Sigmoid colon (tissue), 7 donors: ENCODE measurements around the gene GRID1. TPM values are rescaled to one million over a fixed set of nuclear protein-coding genes. Genes with fewer than 3 reads are reported as not detected.
A peak's percentile ranks its signal among the peaks of the same experiment; 100 is the strongest.

ENCODE experiments used
- DNase-seq: peaks from one replicate; pipeline ENCODE4 v3.0.0-alpha.2; 2019
- H3K27ac ChIP-seq, 4 donors: fragments of 200-600 bp; sonication (generic); one replicate each; pipeline ENCODE4 v1.5.1; 2016 to 2019; ENCODE audit warnings: mild to moderate bottlenecking in 1 of 4
- H3K27me3 ChIP-seq, 3 donors: fragments of 200-600 bp; sonication (generic); one replicate each; pipeline ENCODE4 v1.5.1; 2019; ENCODE audit warnings: mild to moderate bottlenecking in 1 of 3
- H3K36me3 ChIP-seq, 4 donors: fragments of 200-600 bp; sonication (generic); one replicate each; pipeline ENCODE4 v1.5.1; 2016 to 2019
- H3K4me1 ChIP-seq, 4 donors: fragments of 200-600 bp; sonication (generic); one replicate each; pipeline ENCODE4 v1.5.1; 2017 to 2019
- H3K4me3 ChIP-seq, 4 donors: fragments of 200-600 bp; sonication (generic); one replicate each; pipeline ENCODE4 v1.5.1; 2017 to 2019; ENCODE audit warnings: mild to moderate bottlenecking in 2 of 4, moderate library complexity in 1 of 4
- H3K9me3 ChIP-seq, 4 donors: fragments of 200-600 bp in 3 of 4; sonication (generic) in 3 of 4; one replicate each; pipeline versions ENCODE4 v1.5.1 to v1.6.1; 2013 to 2019
- CTCF ChIP-seq, 4 experiments: fragments of 450-650 bp in 3 of 4; fragments of 200-600 bp in 1 of 4; IDR thresholded peaks; one replicate each; pipeline ENCODE4 v1.5.1; 2016 to 2019; ENCODE audit warnings: antibody characterized with exemption in 4 of 4, mild to moderate bottlenecking in 3 of 4, moderate library complexity in 2 of 4
- EP300 ChIP-seq, 4 donors: sonication (generic); formaldehyde crosslinking; IDR thresholded peaks; one replicate each; pipeline ENCODE4 v1.6.1; 2017; ENCODE audit warnings: antibody characterized with exemption in 4 of 4
- POLR2A ChIP-seq, 2 donors: fragments of 450-650 bp; IDR thresholded peaks; one replicate each; pipeline ENCODE4 v1.6.1; 2016; ENCODE audit warnings: antibody characterized with exemption in 2 of 2, mild to moderate bottlenecking in 2 of 2, moderate library complexity in 2 of 2
- POLR2AphosphoS5 ChIP-seq, 4 donors: sonication (generic); formaldehyde crosslinking; IDR thresholded peaks; one replicate each; pipeline ENCODE4 v1.6.1; 2017; ENCODE audit warnings: antibody characterized with exemption in 4 of 4
- WGBS, 2 donors: extraction: QIAGEN DNeasy Blood & Tissue Kit; methylation state at CpG; one replicate each; pipeline ENCODE4 v1.1.7; 2013; 5-methylcytosine and 5-hydroxymethylcytosine counted together
- intact Hi-C: fragments of 100-400 bp; cut with DNase I; formaldehyde crosslinking; loops from one replicate; pipeline ENCODE4 v1.15.1; 2023
- polyA plus RNA-seq, 3 donors: library from polyadenylated mRNA; stranded (reverse); fragments of 200-250 nt; gene quantifications; one replicate each; pipeline ENCODE4 v1.2.3, GENCODE V29; 2013
- total RNA-seq, 4 donors: library from RNA; depleted of rRNA; stranded (reverse); fragments of >200 nt; gene quantifications; one replicate each; pipeline ENCODE4 v1.1.0, GENCODE V29; 2016
- donor health status: healthy with polysubstance abuse.
- donor health status: Bipolar disorder and iron deficiency.
- donor health status: healthy.

GRID1 gene
- total and polyA plus RNA-seq, 7 donors = 0.66 to 4.7 (median 1.1) TPM; not detected in 2

- H3K36me3 ChIP-seq = no peaks in the 10 kb centered on the region
- DNase-seq = peak; percentile 14
- no peaks in the 10 kb centered on the region for H3K27me3 ChIP-seq
- TF ChIP-seq CTCF (IDR thresholded peaks at IDR 0.05) (no peak), EP300 (IDR thresholded peaks at IDR 0.05) (no peak), POLR2AphosphoS5 (IDR thresholded peaks at IDR 0.05) (no peak), POLR2A (IDR thresholded peaks at IDR 0.05) (no peak)
- no peak overlapping the region for H3K27ac ChIP-seq
- no peak overlapping the region for H3K4me3 ChIP-seq
- intact Hi-C loops = no loop called here
- 47 to 51% methylated on average over 4 of the region's 4 CpGs for WGBS, 2 donors
- no peaks in the 10 kb centered on the region for H3K9me3 ChIP-seq
- no peaks in the 10 kb centered on the region for H3K4me1 ChIP-seq
These were observed 32.0 kb downstream of the GRID1 start for GRCh38 chr10:86334488-86335085.

- Histone ChIP-seq H3K27me3 (no peaks in the 10 kb centered on the region), H3K36me3 (no peaks in the 10 kb centered on the region), H3K4me3 (no peak overlapping the region), H3K27ac (no peak overlapping the region), H3K4me1 (no peaks in the 10 kb centered on the region), H3K9me3 (no peaks in the 10 kb centered on the region)
- TF ChIP-seq CTCF (IDR thresholded peaks at IDR 0.05) = no peak
- TF ChIP-seq POLR2A (IDR thresholded peaks at IDR 0.05) = no peak
- no peak for TF ChIP-seq POLR2AphosphoS5 (IDR thresholded peaks at IDR 0.05)
- no peak for TF ChIP-seq EP300 (IDR thresholded peaks at IDR 0.05)
- DNase-seq = no peak
- intact Hi-C loops = no loop called here
- 70 to 81% methylated on average over 7 of the region's 7 CpGs for WGBS, 2 donors
These were observed 32.6 kb downstream of the GRID1 start for GRCh38 chr10:86333826-86334487.

DNA sequence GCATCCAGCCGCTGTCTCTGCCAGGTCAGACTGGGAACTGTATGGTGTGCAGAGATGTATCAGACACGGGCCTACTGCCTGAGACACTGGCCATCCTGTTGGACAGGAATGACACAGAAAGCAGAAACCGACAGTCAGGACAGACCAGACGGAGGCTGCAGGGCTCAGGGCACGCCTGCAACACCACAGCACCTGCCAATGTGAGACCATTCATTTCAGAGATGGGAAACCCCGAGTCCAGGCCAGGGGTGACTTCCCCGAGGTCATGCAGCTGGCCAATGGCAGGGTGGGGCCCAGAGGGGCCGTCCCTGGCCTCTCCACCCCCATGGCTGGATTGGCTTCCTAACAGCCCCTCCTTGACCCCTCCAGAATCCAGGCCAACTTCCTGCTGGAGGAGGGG, 34.7 kb downstream of the GRID1 start:
- peak; percentile 49 for DNase-seq
- intact Hi-C loops = no loop called here
- no peaks in the 10 kb centered on the region for H3K36me3 ChIP-seq

GRCh38 chr10:86330778-86331763, 35.5 kb downstream of the GRID1 start:
- no peaks in the 10 kb centered on the region for H3K4me1 ChIP-seq
- TF ChIP-seq POLR2AphosphoS5 (IDR thresholded peaks at IDR 0.05) = no peak
- TF ChIP-seq POLR2A (IDR thresholded peaks at IDR 0.05) = no peak
- no peak for TF ChIP-seq CTCF (IDR thresholded peaks at IDR 0.05)
- TF ChIP-seq EP300 (IDR thresholded peaks at IDR 0.05) = no peak
- no peak overlapping the region for H3K4me3 ChIP-seq
- H3K27me3 ChIP-seq = no peaks in the 10 kb centered on the region
- H3K36me3 ChIP-seq = no peaks in the 10 kb centered on the region
- 76 to 88% methylated on average over 10 of the region's 10 CpGs for WGBS, 2 donors
- DNase-seq = peak; percentile 48
- no peak overlapping the region for H3K27ac ChIP-seq
- no peaks in the 10 kb centered on the region for H3K9me3 ChIP-seq
- intact Hi-C loops = no loop called here

More for the DNA sequence above, 34.7 kb downstream of the GRID1 start:
- no peak for TF ChIP-seq POLR2A (IDR thresholded peaks at IDR 0.05)
- H3K4me3 ChIP-seq = no peak overlapping the region
- no peak overlapping the region for H3K27ac ChIP-seq
- H3K4me1 ChIP-seq = no peaks in the 10 kb centered on the region
- H3K9me3 ChIP-seq = no peaks in the 10 kb centered on the region
- no peaks in the 10 kb centered on the region for H3K27me3 ChIP-seq
- 36 to 62% methylated on average over 8 of the region's 8 CpGs for WGBS, 2 donors
